Measurements from ENCODE around the gene ETS1. TPM values are rescaled to one million over a fixed set of nuclear protein-coding genes. Genes with fewer than 3 reads are reported as not detected.

Gene ETS1
- total RNA-seq, 4 donors from 2014 or later, result 16.8 to 24.9 (median 21.8) TPM

DNA sequence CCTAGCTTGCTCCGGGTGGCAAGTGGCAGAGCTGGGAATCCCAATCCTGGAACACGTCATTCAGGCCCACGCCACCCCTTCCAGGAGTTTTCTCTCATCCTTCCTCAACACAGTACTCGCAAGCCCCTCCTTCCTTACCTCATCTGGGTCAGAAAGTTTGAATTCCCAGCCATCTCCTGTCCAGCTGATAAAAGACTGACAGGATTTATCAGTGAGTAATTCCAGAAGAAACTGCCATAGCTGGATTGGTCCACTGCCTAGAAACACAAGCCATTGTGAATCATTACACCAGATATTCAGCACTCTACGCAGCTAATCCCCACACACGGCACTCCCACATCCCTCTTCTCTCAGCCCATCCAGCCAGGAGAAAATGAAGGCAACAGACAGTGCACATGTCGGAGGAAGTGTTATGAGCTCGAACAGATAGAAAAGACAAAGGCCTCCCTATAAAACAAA lies 124.0 kb downstream of the ETS1 start:
- no peaks in the 10 kb centered on the region for H3K9me3 ChIP-seq
- peaks cover 0 to 15% of the 10 kb centered on the region in 2 donors for H3K36me3 ChIP-seq
- no peak for DNase-seq
- no peak for TF ChIP-seq POLR2A (IDR thresholded peaks at IDR 0.05)
- TF ChIP-seq, protein P1, sequence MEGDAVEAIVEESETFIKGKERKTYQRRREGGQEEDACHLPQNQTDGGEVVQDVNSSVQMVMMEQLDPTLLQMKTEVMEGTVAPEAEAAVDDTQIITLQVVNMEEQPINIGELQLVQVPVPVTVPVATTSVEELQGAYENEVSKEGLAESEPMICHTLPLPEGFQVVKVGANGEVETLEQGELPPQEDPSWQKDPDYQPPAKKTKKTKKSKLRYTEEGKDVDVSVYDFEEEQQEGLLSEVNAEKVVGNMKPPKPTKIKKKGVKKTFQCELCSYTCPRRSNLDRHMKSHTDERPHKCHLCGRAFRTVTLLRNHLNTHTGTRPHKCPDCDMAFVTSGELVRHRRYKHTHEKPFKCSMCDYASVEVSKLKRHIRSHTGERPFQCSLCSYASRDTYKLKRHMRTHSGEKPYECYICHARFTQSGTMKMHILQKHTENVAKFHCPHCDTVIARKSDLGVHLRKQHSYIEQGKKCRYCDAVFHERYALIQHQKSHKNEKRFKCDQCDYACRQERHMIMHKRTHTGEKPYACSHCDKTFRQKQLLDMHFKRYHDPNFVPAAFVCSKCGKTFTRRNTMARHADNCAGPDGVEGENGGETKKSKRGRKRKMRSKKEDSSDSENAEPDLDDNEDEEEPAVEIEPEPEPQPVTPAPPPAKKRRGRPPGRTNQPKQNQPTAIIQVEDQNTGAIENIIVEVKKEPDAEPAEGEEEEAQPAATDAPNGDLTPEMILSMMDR (IDR thresholded peaks at IDR 0.05 in 4 of 5, conservative IDR thresholded peaks at IDR 0.05 in 1 of 5), result no peak
- H3K4me1 ChIP-seq, result peaks cover 37 to 39% of the 10 kb centered on the region in 2 donors
- no peaks in the 10 kb centered on the region for H3K27me3 ChIP-seq
- in situ Hi-C loops (cut with MboI; ENCODE audit: low sequenced_read_pairs in 4 of 4), result no loop called here
- ATAC-seq, result peak in 1 of 2 donors; percentile 35
- no peak overlapping the region for H3K4me3 ChIP-seq
- H3K27ac ChIP-seq, result peak overlapping the region; percentile 39 to 73 (median 64)
- intact Hi-C loops (cut with DNase I; ENCODE audit: low total_unique reads), result no loop called here

DNA sequence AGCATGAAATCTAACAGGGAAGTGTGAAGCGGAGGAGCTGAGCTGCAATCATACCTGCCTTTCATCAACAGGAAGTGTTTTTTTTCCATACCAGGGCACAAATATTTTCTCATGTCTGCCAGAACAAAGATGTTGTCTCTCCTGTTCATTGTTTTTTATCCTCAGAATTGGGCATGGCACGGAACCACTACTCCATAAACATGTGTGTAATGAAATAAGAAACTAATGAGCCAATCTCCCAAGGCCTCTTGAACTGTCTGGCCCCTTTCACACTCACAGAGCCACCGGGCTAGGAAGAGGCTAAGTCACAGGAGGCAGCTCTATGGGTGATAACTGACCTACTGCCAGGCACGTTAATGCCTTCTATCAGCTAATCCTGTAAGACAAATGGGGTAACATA lies 124.4 kb downstream of the ETS1 start:
- DNase-seq (no peak), ATAC-seq (no peak)
- Histone ChIP-seq H3K27me3 (no peaks in the 10 kb centered on the region), H3K36me3 (peaks cover 0 to 15% of the 10 kb centered on the region in 2 donors), H3K9me3 (no peaks in the 10 kb centered on the region), H3K4me3 (no peak overlapping the region), H3K27ac (peak overlapping the region; percentile 39 to 73 (median 64)), H3K4me1 (peaks cover 32 to 34% of the 10 kb centered on the region in 2 donors)
- in situ Hi-C loops (cut with MboI; ENCODE audit: low sequenced_read_pairs in 4 of 4) (no loop called here), intact Hi-C loops (cut with DNase I; ENCODE audit: low total_unique reads) (no loop called here)
- no peak for TF ChIP-seq POLR2A (IDR thresholded peaks at IDR 0.05)
- TF ChIP-seq, protein P1 (IDR thresholded peaks at IDR 0.05 in 4 of 5, conservative IDR thresholded peaks at IDR 0.05 in 1 of 5), result no peak

DNA sequence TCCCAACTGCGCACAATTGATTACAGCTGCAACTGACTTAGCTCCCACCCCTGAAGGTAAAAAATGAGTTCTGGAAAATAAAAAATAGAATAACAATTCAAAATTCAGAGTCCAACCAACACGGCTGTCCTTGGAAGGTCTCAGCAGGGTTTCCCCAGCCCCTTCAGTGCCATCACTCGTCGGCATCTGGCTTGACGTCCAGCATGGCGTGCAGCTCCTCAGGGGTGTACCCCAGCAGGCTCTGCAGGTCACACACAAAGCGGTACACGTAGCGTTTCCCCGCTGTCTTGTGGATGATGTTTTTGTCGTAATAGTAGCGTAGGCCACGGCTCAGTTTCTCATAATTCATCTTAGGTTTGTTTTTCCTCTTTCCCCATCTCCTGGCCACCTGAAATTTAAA lies 125.2 kb downstream of the ETS1 start:
- Histone ChIP-seq H3K27me3 (no peaks in the 10 kb centered on the region), H3K27ac (peak overlapping the region in 1 of 4 donors; percentile 70), H3K36me3 (peaks cover 0 to 15% of the 10 kb centered on the region in 2 donors), H3K4me1 (peaks cover 25 to 27% of the 10 kb centered on the region in 2 donors), H3K4me3 (no peak overlapping the region), H3K9me3 (no peaks in the 10 kb centered on the region)
- no peak for ATAC-seq
- intact Hi-C loops (cut with DNase I; ENCODE audit: low total_unique reads), result no loop called here
- in situ Hi-C loops (cut with MboI; ENCODE audit: low sequenced_read_pairs in 4 of 4), result no loop called here
- DNase-seq, result no peak
- TF ChIP-seq POLR2A (IDR thresholded peaks at IDR 0.05), result no peak
- TF ChIP-seq, protein P1 (IDR thresholded peaks at IDR 0.05 in 4 of 5, conservative IDR thresholded peaks at IDR 0.05 in 1 of 5), result no peak

DNA sequence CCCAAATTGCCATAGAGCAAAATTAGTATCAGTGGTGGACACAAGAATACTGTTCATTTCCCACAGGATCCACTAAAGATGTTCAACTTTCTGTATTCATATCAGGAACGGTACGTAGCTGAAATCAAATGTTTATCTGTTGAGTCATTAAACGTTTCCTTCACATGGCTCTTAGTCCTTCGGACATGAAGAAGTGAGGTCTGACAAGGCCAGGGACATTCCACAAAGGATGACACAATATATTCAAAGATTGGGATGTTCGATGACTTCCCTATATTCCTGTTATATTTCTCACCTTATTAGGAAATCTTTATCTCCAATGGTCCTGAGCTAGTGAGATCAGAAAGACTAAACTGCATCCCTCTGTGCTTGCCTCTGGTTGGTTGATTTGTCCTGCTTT lies 129.0 kb downstream of the ETS1 start:
- no peak overlapping the region for H3K4me3 ChIP-seq
- peak; percentile 33 to 34 for ATAC-seq
- TF ChIP-seq POLR2A (IDR thresholded peaks at IDR 0.05), result no peak
- TF ChIP-seq, protein P1 (IDR thresholded peaks at IDR 0.05 in 4 of 5, conservative IDR thresholded peaks at IDR 0.05 in 1 of 5), result no peak
- intact Hi-C loops (cut with DNase I; ENCODE audit: low total_unique reads) (no loop called here), in situ Hi-C loops (cut with MboI; ENCODE audit: low sequenced_read_pairs in 4 of 4) (no loop called here)
- H3K9me3 ChIP-seq, result no peaks in the 10 kb centered on the region
- H3K4me1 ChIP-seq, result peaks cover 2 to 3% of the 10 kb centered on the region in 2 donors
- H3K27me3 ChIP-seq, result no peaks in the 10 kb centered on the region
- peaks cover 0 to 15% of the 10 kb centered on the region in 2 donors for H3K36me3 ChIP-seq
- peak overlapping the region; percentile 20 to 64 (median 45) for H3K27ac ChIP-seq
- no peak for DNase-seq

DNA sequence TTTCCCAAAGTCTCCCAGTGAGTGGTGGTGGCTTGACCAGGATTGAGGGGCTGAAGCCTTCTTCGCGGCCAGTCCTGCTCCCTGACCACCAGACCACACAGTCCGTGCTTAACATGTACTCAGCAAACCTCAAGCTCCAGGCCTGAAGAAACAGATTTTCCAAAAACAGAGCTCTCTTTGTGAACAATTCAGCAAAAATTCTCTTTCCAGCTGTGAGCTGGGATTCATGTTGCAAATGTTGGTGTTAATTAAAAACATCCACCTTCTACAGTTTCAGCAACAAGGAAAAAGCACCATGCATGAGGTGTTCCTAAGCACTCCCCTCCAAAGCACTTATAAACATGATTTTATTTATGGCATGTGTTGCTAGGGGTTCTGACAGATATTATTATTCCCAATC lies 129.5 kb downstream of the ETS1 start:
- in situ Hi-C loops (cut with MboI; ENCODE audit: low sequenced_read_pairs in 4 of 4), result no loop called here
- H3K27me3 ChIP-seq, result no peaks in the 10 kb centered on the region
- intact Hi-C loops (cut with DNase I; ENCODE audit: low total_unique reads), result no loop called here

More for the DNA sequence above, 129.5 kb downstream of the ETS1 start:
- H3K27ac ChIP-seq, result peak overlapping the region; percentile 20 to 64 (median 45)
- ATAC-seq (no peak), DNase-seq (no peak)
- no peaks in the 10 kb centered on the region for H3K9me3 ChIP-seq
- peaks cover 0 to 15% of the 10 kb centered on the region in 2 donors for H3K36me3 ChIP-seq
- H3K4me1 ChIP-seq, result peaks cover 0 to 7% of the 10 kb centered on the region in 2 donors
- H3K4me3 ChIP-seq, result no peak overlapping the region
- TF ChIP-seq POLR2A (IDR thresholded peaks at IDR 0.05), result no peak
- TF ChIP-seq, protein P1 (IDR thresholded peaks at IDR 0.05 in 4 of 5, conservative IDR thresholded peaks at IDR 0.05 in 1 of 5), result no peak

Measured in gastrocnemius medialis (tissue), 4 donors.